Mesendoderm (in vitro differentiated cells): ENCODE data around the gene TPH2.

Experiments
- DNase-seq: peaks from one replicate; pipeline ENCODE4 v3.0.0; 2013
- H2AK5ac ChIP-seq: 2 replicates; pipeline ENCODE4 v1.6.1; 2013; ENCODE audit warnings: low read length, inconsistent platforms
- H2BK120ac ChIP-seq: 2 replicates; pipeline ENCODE4 v1.6.1; 2013; ENCODE audit warnings: low read depth, mild to moderate bottlenecking, low read length, moderate library complexity, mixed read lengths
- H2BK15ac ChIP-seq: replicated peaks from 2 replicates; pipeline ENCODE4 v1.6.1; 2013; ENCODE audit warnings: low read depth, mild to moderate bottlenecking, moderate library complexity
- H2BK5ac ChIP-seq: 2 replicates; pipeline ENCODE4 v1.6.1; 2013; ENCODE audit warnings: low read length, inconsistent platforms
- H3K18ac ChIP-seq: 2 replicates; pipeline ENCODE4 v1.6.1; 2013; ENCODE audit warnings: mild to moderate bottlenecking, low read length, mixed read lengths
- H3K23ac ChIP-seq: one replicate; pipeline ENCODE4 v1.6.1; 2013; ENCODE audit warnings: low read length
- H3K27ac ChIP-seq: 2 replicates; pipeline ENCODE4 v1.5.1; 2013; ENCODE audit warnings: low read depth, mild to moderate bottlenecking, inconsistent platforms, low read length, moderate library complexity
- H3K27me3 ChIP-seq: 2 replicates; pipeline ENCODE4 v1.6.1; 2013; ENCODE audit warnings: low read length, control low read depth, mild to moderate bottlenecking, inconsistent platforms; ENCODE audit not compliant: insufficient read depth, poor library complexity
- H3K36me3 ChIP-seq: 2 replicates; pipeline ENCODE4 v1.6.1; 2013; ENCODE audit warnings: low read length, inconsistent platforms; ENCODE audit not compliant: control insufficient read depth, insufficient read depth
- H3K4ac ChIP-seq: one replicate; pipeline ENCODE4 v1.6.1; 2013; ENCODE audit warnings: low read depth, mild to moderate bottlenecking, low read length, moderate library complexity
- H3K4me1 ChIP-seq: 2 replicates; pipeline ENCODE4 v1.6.1; 2013; ENCODE audit warnings: low read depth, low read length, inconsistent platforms; ENCODE audit not compliant: control insufficient read depth
- H3K4me2 ChIP-seq: 2 replicates; pipeline ENCODE4 v1.6.1; 2013; ENCODE audit warnings: low read length
- H3K4me3 ChIP-seq: 2 replicates; pipeline ENCODE4 v1.5.1; 2013; ENCODE audit warnings: mild to moderate bottlenecking, low read length
- H3K56ac ChIP-seq: one replicate; pipeline ENCODE4 v1.6.1; 2013; ENCODE audit warnings: low read length
- H3K79me1 ChIP-seq: 2 replicates; pipeline ENCODE4 v1.6.1; 2013; ENCODE audit warnings: low read length, inconsistent platforms
- H3K79me2 ChIP-seq: 2 replicates; pipeline ENCODE4 v1.6.1; 2013; ENCODE audit warnings: mild to moderate bottlenecking, low read length; ENCODE audit not compliant: control insufficient read depth, insufficient read depth
- H3K9ac ChIP-seq: 2 replicates; pipeline ENCODE4 v1.6.1; 2013; ENCODE audit warnings: low read length, inconsistent platforms
- H4K5ac ChIP-seq: one replicate; pipeline ENCODE4 v1.6.1; 2013; ENCODE audit warnings: low read length
- H4K8ac ChIP-seq: one replicate; pipeline ENCODE4 v1.6.1; 2013; ENCODE audit warnings: low read depth, mild to moderate bottlenecking, control low read depth, low read length, moderate library complexity
- WGBS: extraction: QIAGEN DNeasy Blood & Tissue Kit; methylation state at CpG from one replicate; pipeline ENCODE4 v1.1.7; 2013; ENCODE audit warnings: low lambda C conversion rate, missing lambda C conversion rate; ENCODE audit not compliant: insufficient coverage; ENCODE audit errors: extremely low coverage; 5-methylcytosine and 5-hydroxymethylcytosine counted together

TPH2 gene

DNA sequence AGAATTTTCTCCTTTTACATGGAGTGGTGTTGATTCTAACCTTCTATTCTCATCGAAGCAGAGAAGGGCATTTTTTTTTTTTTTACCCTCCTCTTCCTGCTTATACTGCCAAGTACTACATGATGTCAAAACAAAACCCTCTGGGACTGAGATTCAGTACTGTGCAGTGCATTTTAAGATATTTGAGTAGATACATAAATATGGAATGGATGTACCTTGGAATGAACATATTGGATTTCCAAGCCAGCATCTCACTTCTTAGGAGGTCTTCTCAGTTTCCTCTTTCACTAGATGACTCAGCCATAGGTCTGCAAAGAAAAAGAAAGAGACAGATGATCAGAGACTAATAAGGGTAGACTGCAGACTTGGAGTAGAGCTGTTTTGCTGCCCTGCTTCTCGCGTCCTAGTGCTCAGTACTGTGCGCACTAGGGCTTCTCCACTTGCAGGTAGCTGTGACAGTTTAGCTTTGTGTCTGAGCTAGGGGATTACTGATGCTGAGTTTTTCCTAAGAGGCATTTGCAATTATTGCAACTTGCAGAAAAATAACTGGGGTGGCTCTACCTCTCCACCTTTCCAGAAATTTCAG is 20.4 kb downstream of the TPH2 start:
- Histone ChIP-seq H2BK5ac (no peak overlapping the region), H3K23ac (no peak overlapping the region), H3K18ac (peak overlapping the region; percentile 71), H2BK120ac (peak overlapping the region; percentile 74), H3K56ac (no peak overlapping the region), H3K4me3 (no peak overlapping the region), H4K8ac (no peak overlapping the region), H3K4ac (no peak overlapping the region), H3K4me1 (peaks cover 11% of the 10 kb centered on the region), H3K36me3 (no peaks in the 10 kb centered on the region), H4K5ac (no peak overlapping the region), H3K4me2 (no peak overlapping the region), H2AK5ac (no peak overlapping the region), H3K27ac (no peak overlapping the region), H3K9ac (no peak overlapping the region), H3K27me3 (no peaks in the 10 kb centered on the region), H2BK15ac (no peak overlapping the region), H3K79me2 (no peaks in the 10 kb centered on the region), H3K79me1 (no peaks in the 10 kb centered on the region)
- whole genome bisulfite sequencing, result no CpG with 5 or more reads among the region's 4 CpGs
- DNase-seq, result peak; percentile 19

DNA sequence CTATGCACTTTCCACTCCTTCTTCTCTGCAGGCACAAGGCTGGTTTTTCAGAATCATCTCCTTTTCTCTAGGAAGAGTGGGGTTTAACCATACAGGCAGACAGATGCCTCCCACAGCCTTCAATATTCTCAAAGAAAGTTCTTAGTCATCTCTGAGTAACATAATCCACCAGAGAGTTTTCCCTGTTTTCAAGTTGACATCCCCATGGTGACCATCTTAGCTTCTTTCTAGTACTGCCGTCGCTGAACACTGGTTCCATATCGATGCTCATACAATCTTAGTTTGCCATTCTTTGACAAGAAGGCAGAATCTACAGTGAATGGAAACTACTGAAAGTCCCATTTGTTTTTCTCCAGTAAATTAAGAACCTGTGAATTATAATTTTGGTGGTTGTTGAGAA is 28.6 kb downstream of the TPH2 start:
- Histone ChIP-seq H3K9ac (no peak overlapping the region), H3K56ac (no peak overlapping the region), H3K4me2 (no peak overlapping the region), H4K8ac (no peak overlapping the region), H3K4me3 (no peak overlapping the region), H3K27me3 (no peaks in the 10 kb centered on the region), H3K18ac (no peak overlapping the region), H2BK15ac (no peak overlapping the region), H2AK5ac (no peak overlapping the region), H2BK5ac (no peak overlapping the region), H3K36me3 (no peaks in the 10 kb centered on the region), H3K23ac (no peak overlapping the region), H3K79me2 (no peaks in the 10 kb centered on the region), H3K27ac (no peak overlapping the region), H4K5ac (no peak overlapping the region), H3K79me1 (no peaks in the 10 kb centered on the region), H2BK120ac (no peak overlapping the region), H3K4me1 (no peaks in the 10 kb centered on the region), H3K4ac (no peak overlapping the region)
- WGBS, result no CpG with 5 or more reads among the region's 3 CpGs
- no peak for DNase-seq

DNA sequence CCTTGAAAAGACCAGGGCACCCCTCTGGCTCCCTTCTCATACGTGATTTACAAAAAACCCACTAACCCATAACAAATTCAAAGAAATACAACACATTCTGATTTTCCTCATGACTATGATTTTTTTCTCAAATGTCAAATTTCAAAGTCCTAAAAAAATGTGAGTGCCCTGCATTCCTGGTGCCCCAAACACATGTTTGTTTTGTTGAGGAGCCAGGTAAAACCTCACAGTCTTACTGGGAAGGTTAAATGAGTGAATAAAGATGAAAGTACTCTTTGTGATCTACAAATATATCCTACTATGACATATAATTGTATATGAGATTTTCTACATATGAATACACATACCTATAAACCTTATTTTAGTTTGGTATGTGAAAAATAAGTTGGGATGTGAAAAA is 30.7 kb downstream of the TPH2 start:
- WGBS, result 100% methylated on average over 1 of the region's 1 CpG
- DNase-seq, result no peak

DNA sequence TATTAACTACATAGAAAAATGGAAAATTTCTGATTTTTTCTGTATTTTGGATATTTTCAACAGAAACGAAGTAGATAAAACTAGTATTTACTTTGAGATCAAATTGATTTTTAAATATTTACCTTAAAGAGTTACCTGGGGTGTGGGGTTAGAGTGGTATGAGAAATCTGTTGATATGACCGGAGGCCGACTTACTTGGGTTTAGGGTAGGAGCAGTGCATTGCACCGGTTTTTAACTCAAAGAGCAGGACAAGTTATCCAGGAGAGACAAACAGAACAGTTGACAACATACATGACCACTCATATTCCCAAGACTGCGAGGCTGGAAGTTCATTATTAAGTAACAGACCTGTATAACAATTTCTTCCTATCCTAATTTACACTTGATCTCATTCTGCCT is 31.4 kb downstream of the TPH2 start:
- no peaks in the 10 kb centered on the region for H3K79me2 ChIP-seq
- no peak overlapping the region for H3K4me3 ChIP-seq
- no peak for DNase-seq
- no peak overlapping the region for H3K23ac ChIP-seq
- no peaks in the 10 kb centered on the region for H3K36me3 ChIP-seq
- H2AK5ac ChIP-seq, result no peak overlapping the region
- H4K5ac ChIP-seq, result no peak overlapping the region
- H3K9ac ChIP-seq, result no peak overlapping the region
- H2BK15ac ChIP-seq, result no peak overlapping the region
- no peak overlapping the region for H4K8ac ChIP-seq
- no peak overlapping the region for H3K18ac ChIP-seq
- H3K4ac ChIP-seq, result no peak overlapping the region
- H3K4me1 ChIP-seq, result no peaks in the 10 kb centered on the region
- H2BK5ac ChIP-seq, result no peak overlapping the region
- no CpG with 5 or more reads among the region's 5 CpGs for WGBS
- H3K27me3 ChIP-seq, result no peaks in the 10 kb centered on the region
- no peak overlapping the region for H3K27ac ChIP-seq
- no peak overlapping the region for H2BK120ac ChIP-seq
- no peak overlapping the region for H3K4me2 ChIP-seq
- H3K79me1 ChIP-seq, result no peaks in the 10 kb centered on the region
- no peak overlapping the region for H3K56ac ChIP-seq

More for the DNA sequence above, 30.7 kb downstream of the TPH2 start:
- no peak overlapping the region for H3K4ac ChIP-seq
- H3K79me1 ChIP-seq, result no peaks in the 10 kb centered on the region
- no peak overlapping the region for H2BK5ac ChIP-seq
- no peak overlapping the region for H2AK5ac ChIP-seq
- H3K79me2 ChIP-seq, result no peaks in the 10 kb centered on the region
- H3K27ac ChIP-seq, result no peak overlapping the region
- no peak overlapping the region for H4K8ac ChIP-seq
- no peak overlapping the region for H3K4me3 ChIP-seq
- H3K18ac ChIP-seq, result no peak overlapping the region
- H2BK120ac ChIP-seq, result no peak overlapping the region
- H4K5ac ChIP-seq, result no peak overlapping the region
- no peak overlapping the region for H3K23ac ChIP-seq
- no peak overlapping the region for H2BK15ac ChIP-seq
- no peak overlapping the region for H3K9ac ChIP-seq
- H3K4me2 ChIP-seq, result no peak overlapping the region
- no peaks in the 10 kb centered on the region for H3K27me3 ChIP-seq
- H3K56ac ChIP-seq, result no peak overlapping the region
- no peaks in the 10 kb centered on the region for H3K4me1 ChIP-seq
- no peaks in the 10 kb centered on the region for H3K36me3 ChIP-seq

DNA sequence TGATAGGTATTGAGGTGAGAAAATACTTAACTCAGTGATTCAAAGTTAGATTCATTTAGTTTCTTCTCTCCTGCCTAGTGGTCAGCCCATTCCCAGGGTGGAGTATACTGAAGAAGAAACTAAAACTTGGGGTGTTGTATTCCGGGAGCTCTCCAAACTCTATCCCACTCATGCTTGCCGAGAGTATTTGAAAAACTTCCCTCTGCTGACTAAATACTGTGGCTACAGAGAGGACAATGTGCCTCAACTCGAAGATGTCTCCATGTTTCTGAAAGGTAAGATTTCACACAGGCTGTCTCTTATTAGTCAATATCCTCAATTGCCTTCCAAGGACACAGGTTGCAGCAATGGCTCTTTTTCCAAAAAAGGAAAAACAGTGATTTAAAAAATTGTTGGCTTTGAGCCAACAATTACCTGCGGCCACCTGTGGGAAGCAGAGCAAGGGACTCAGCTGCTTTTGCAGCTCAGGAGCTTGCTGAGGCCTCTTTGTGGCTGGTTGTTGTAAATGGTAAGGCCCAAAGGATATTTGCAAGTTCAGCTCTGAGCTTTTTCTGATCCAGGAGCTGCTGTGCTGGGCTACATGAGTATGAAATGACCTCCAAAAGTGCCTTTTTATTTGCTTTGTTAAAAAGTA is 33.9 kb downstream of the TPH2 start:
- Histone ChIP-seq H3K4me3 (no peak overlapping the region), H3K27me3 (no peaks in the 10 kb centered on the region), H4K8ac (no peak overlapping the region), H3K56ac (no peak overlapping the region), H3K27ac (no peak overlapping the region), H2BK15ac (no peak overlapping the region), H2BK120ac (no peak overlapping the region), H3K4ac (no peak overlapping the region), H3K18ac (no peak overlapping the region), H2BK5ac (no peak overlapping the region), H3K9ac (no peak overlapping the region), H2AK5ac (no peak overlapping the region), H3K79me1 (no peaks in the 10 kb centered on the region), H3K36me3 (no peaks in the 10 kb centered on the region), H3K4me1 (no peaks in the 10 kb centered on the region), H3K4me2 (no peak overlapping the region), H4K5ac (no peak overlapping the region), H3K79me2 (no peaks in the 10 kb centered on the region), H3K23ac (no peak overlapping the region)
- DNase-seq, result peak; percentile 51
- no CpG with 5 or more reads among the region's 4 CpGs for WGBS

DNA sequence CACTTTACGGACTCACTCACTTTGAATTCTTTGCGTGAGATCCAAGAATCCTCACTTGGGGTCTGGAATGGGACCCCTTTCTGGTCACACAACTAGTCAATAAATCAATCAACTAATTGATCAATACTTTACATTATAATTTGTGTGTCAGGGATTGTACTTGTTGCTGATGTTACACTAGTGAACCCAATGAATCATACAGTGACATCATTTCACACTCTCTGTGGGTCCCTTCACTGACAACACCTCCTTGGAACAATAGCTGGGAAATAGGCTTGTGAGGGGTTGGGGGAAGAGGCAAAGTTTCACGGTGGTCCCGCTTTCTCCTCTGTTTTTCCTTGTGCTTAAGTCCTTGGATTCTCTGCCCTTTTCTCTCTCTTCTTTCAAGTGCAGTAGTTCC is 35.0 kb downstream of the TPH2 start:
- no peaks in the 10 kb centered on the region for H3K36me3 ChIP-seq

More for the DNA sequence above, 35.0 kb downstream of the TPH2 start:
- no peak overlapping the region for H3K4me2 ChIP-seq
- H3K79me2 ChIP-seq, result no peaks in the 10 kb centered on the region
- no peak overlapping the region for H3K4me3 ChIP-seq
- H4K5ac ChIP-seq, result no peak overlapping the region
- H3K27me3 ChIP-seq, result no peaks in the 10 kb centered on the region
- no peak overlapping the region for H2BK15ac ChIP-seq
- H3K79me1 ChIP-seq, result no peaks in the 10 kb centered on the region
- no peak overlapping the region for H3K9ac ChIP-seq
- no peak overlapping the region for H3K4ac ChIP-seq
- H3K4me1 ChIP-seq, result no peaks in the 10 kb centered on the region
- no peak overlapping the region for H3K56ac ChIP-seq
- no peak overlapping the region for H4K8ac ChIP-seq
- H2AK5ac ChIP-seq, result no peak overlapping the region
- H3K23ac ChIP-seq, result no peak overlapping the region
- peak; percentile 75 for DNase-seq
- H3K18ac ChIP-seq, result no peak overlapping the region
- H2BK5ac ChIP-seq, result no peak overlapping the region
- no CpG with 5 or more reads among the region's 4 CpGs for WGBS
- no peak overlapping the region for H3K27ac ChIP-seq
- no peak overlapping the region for H2BK120ac ChIP-seq
